SJCRH30 (cell line): ENCODE measurements around the gene AMBRA1. TPM values are rescaled to one million over a fixed set of nuclear protein-coding genes. Genes with fewer than 3 reads are reported as not detected.
A peak's percentile ranks its signal among the peaks of the same experiment; 100 is the strongest.

Source experiments
- DNase-seq, 2 experiments: peaks; one replicate each; pipeline ENCODE4 v3.0.0-alpha.2; 2015 to 2020
- H3K27ac ChIP-seq: fragments of 250-450 bp; sonication (Bioruptor Pico); 2 replicates; pipeline ENCODE4 v1.5.1; 2020; ENCODE audit warnings: mild to moderate bottlenecking, moderate library complexity
- H3K27me3 ChIP-seq: fragments of 250-450 bp; sonication (Bioruptor Pico); 2 replicates; pipeline ENCODE4 v1.5.1; 2020; ENCODE audit warnings: mild to moderate bottlenecking, moderate library complexity
- H3K36me3 ChIP-seq: fragments of 250-450 bp; sonication (Bioruptor Pico); 2 replicates; pipeline ENCODE4 v1.5.1; 2020; ENCODE audit warnings: mild to moderate bottlenecking, moderate library complexity
- H3K4me1 ChIP-seq: fragments of 250-450 bp; sonication (Bioruptor Pico); 2 replicates; pipeline ENCODE4 v1.5.1; 2020; ENCODE audit warnings: mild to moderate bottlenecking, moderate library complexity
- H3K4me3 ChIP-seq: fragments of 250-450 bp; sonication (Bioruptor Pico); 2 replicates; pipeline ENCODE4 v1.5.1; 2020; ENCODE audit warnings: mild to moderate bottlenecking, moderate library complexity
- H3K9me3 ChIP-seq: fragments of 250-450 bp; sonication (Bioruptor Pico); replicated peaks from 2 replicates; pipeline ENCODE4 v1.5.1; 2020; ENCODE audit warnings: mild to moderate bottlenecking, moderate library complexity
- total RNA-seq: library from RNA; depleted of rRNA; stranded (reverse); fragments of >200 nt; shearing (Covaris generic); gene quantifications from 2 replicates; pipeline ENCODE4 v1.2.3, GENCODE V29; 2014

AMBRA1 gene
- total RNA-seq, 1 experiment from 2014 or later, result 23.1 TPM

- no peak for DNase-seq
- Histone ChIP-seq H3K27ac (no peak overlapping the region), H3K9me3 (no peaks in the 10 kb centered on the region), H3K36me3 (peaks cover 30% of the 10 kb centered on the region), H3K27me3 (no peaks in the 10 kb centered on the region), H3K4me3 (no peak overlapping the region), H3K4me1 (no peaks in the 10 kb centered on the region)
Observed at GRCh38 chr11:46541593-46542371, 52.0 kb downstream of the AMBRA1 start.

- Histone ChIP-seq H3K9me3 (no peaks in the 10 kb centered on the region), H3K27me3 (no peaks in the 10 kb centered on the region), H3K4me1 (no peaks in the 10 kb centered on the region), H3K36me3 (peaks cover 28% of the 10 kb centered on the region), H3K4me3 (no peak overlapping the region), H3K27ac (no peak overlapping the region)
- DNase-seq, result no peak
Observed at GRCh38 chr11:46540807-46541206, 53.0 kb downstream of the AMBRA1 start.

- H3K36me3 ChIP-seq, result peaks cover 15% of the 10 kb centered on the region
- H3K27me3 ChIP-seq, result no peaks in the 10 kb centered on the region
- DNase-seq, result peak; percentile 76 to 96
- H3K4me1 ChIP-seq, result no peaks in the 10 kb centered on the region
- H3K9me3 ChIP-seq, result no peaks in the 10 kb centered on the region
- no peak overlapping the region for H3K27ac ChIP-seq
- H3K4me3 ChIP-seq, result no peak overlapping the region
Observed at GRCh38 chr11:46537537-46538295, 56.1 kb downstream of the AMBRA1 start.

- H3K27me3 ChIP-seq, result no peaks in the 10 kb centered on the region
- peaks cover 9% of the 10 kb centered on the region for H3K36me3 ChIP-seq
- H3K4me1 ChIP-seq, result no peaks in the 10 kb centered on the region
- H3K4me3 ChIP-seq, result no peak overlapping the region
- no peaks in the 10 kb centered on the region for H3K9me3 ChIP-seq
- no peak for DNase-seq
- H3K27ac ChIP-seq, result no peak overlapping the region
Observed at GRCh38 chr11:46537121-46537520, 56.7 kb downstream of the AMBRA1 start.

GRCh38 chr11:46535688-46536087 is 58.1 kb downstream of the AMBRA1 start:
- Histone ChIP-seq H3K27me3 (no peaks in the 10 kb centered on the region), H3K9me3 (no peaks in the 10 kb centered on the region), H3K27ac (no peak overlapping the region), H3K4me1 (no peaks in the 10 kb centered on the region), H3K36me3 (0 out of 2 replicates have a peak, but pooled peaks cover 3% of the 10 kb centered on the region), H3K4me3 (no peak overlapping the region)
- DNase-seq, result no peak

GRCh38 chr11:46534711-46535110 is 59.1 kb downstream of the AMBRA1 start:
- Histone ChIP-seq H3K4me1 (no peaks in the 10 kb centered on the region), H3K27me3 (no peaks in the 10 kb centered on the region), H3K36me3 (no peaks in the 10 kb centered on the region), H3K9me3 (no peaks in the 10 kb centered on the region), H3K27ac (no peak overlapping the region), H3K4me3 (no peak overlapping the region)
- no peak for DNase-seq

- Histone ChIP-seq H3K27ac (no peak overlapping the region), H3K4me1 (no peaks in the 10 kb centered on the region), H3K9me3 (no peaks in the 10 kb centered on the region), H3K27me3 (no peaks in the 10 kb centered on the region), H3K4me3 (no peak overlapping the region), H3K36me3 (no peaks in the 10 kb centered on the region)
- no peak for DNase-seq
Observed at GRCh38 chr11:46533396-46534100, 60.3 kb downstream of the AMBRA1 start.

GRCh38 chr11:46529928-46530574 is 63.8 kb downstream of the AMBRA1 start:
- Histone ChIP-seq H3K4me1 (no peaks in the 10 kb centered on the region), H3K36me3 (no peaks in the 10 kb centered on the region), H3K9me3 (no peaks in the 10 kb centered on the region), H3K27ac (no peak overlapping the region), H3K27me3 (no peaks in the 10 kb centered on the region), H3K4me3 (no peak overlapping the region)
- no peak for DNase-seq

- H3K36me3 ChIP-seq, result no peaks in the 10 kb centered on the region
- no peak overlapping the region for H3K27ac ChIP-seq
- no peaks in the 10 kb centered on the region for H3K27me3 ChIP-seq
- no peaks in the 10 kb centered on the region for H3K9me3 ChIP-seq
- DNase-seq, result peak; percentile 74 to 81
- no peaks in the 10 kb centered on the region; the same call in 1 of the 2 replicates for H3K4me1 ChIP-seq
- no peak overlapping the region for H3K4me3 ChIP-seq
Observed at GRCh38 chr11:46529095-46529905, 64.5 kb downstream of the AMBRA1 start.

- DNase-seq, result no peak
- Histone ChIP-seq H3K27ac (no peak overlapping the region), H3K27me3 (no peaks in the 10 kb centered on the region), H3K4me3 (no peak overlapping the region), H3K36me3 (no peaks in the 10 kb centered on the region), H3K4me1 (no peaks in the 10 kb centered on the region; the same call in 1 of the 2 replicates), H3K9me3 (no peaks in the 10 kb centered on the region)
Observed at GRCh38 chr11:46528445-46529094, 65.3 kb downstream of the AMBRA1 start.

- peaks cover 1% of the 10 kb centered on the region for H3K4me1 ChIP-seq
- no peak overlapping the region for H3K27ac ChIP-seq
- no peaks in the 10 kb centered on the region for H3K9me3 ChIP-seq
- H3K4me3 ChIP-seq, result no peak overlapping the region
- no peaks in the 10 kb centered on the region for H3K36me3 ChIP-seq
- H3K27me3 ChIP-seq, result no peaks in the 10 kb centered on the region
- no peak for DNase-seq
Observed at GRCh38 chr11:46527591-46528130, 66.2 kb downstream of the AMBRA1 start.

GRCh38 chr11:46526216-46527215 is 67.3 kb downstream of the AMBRA1 start:
- Histone ChIP-seq H3K27me3 (no peaks in the 10 kb centered on the region), H3K4me1 (peaks cover 10% of the 10 kb centered on the region), H3K9me3 (no peaks in the 10 kb centered on the region), H3K27ac (no peak overlapping the region), H3K36me3 (no peaks in the 10 kb centered on the region), H3K4me3 (no peak overlapping the region)
- DNase-seq, result no peak
